Thymus (tissue), 11 donors: ENCODE measurements around the gene ARHGEF7. TPM values are rescaled to one million over a fixed set of nuclear protein-coding genes. Genes with fewer than 3 reads are reported as not detected.
"Not testable (repeated sequence)": the region's sequence is repeated elsewhere in the genome, so short reads cannot be mapped to it uniquely, and the experiment has no call there.

Experiments
- DNase-seq, 9 donors: peaks; one replicate each; pipeline ENCODE4 v3.0.0-alpha.2; 2013; ENCODE audit warnings: low spot score in 9 of 9, low read depth in 6 of 9, missing footprints in 1 of 9
- H3K27ac ChIP-seq, 2 donors: one replicate each; pipeline ENCODE4 v1.5.1; 2013; ENCODE audit warnings: control low read depth in 1 of 2, low read depth in 1 of 2, low read length in 1 of 2, mild to moderate bottlenecking in 1 of 2, moderate library complexity in 1 of 2
- H3K27me3 ChIP-seq, 2 donors: one replicate each; pipeline ENCODE4 v1.5.1; 2013; ENCODE audit warnings: low read length in 1 of 2; ENCODE audit not compliant: control insufficient read depth in 2 of 2, insufficient read depth in 1 of 2
- H3K36me3 ChIP-seq, 2 donors: one replicate each; pipeline ENCODE4 v1.5.1; 2013; ENCODE audit warnings: low read length in 1 of 2, mild to moderate bottlenecking in 1 of 2, moderate library complexity in 1 of 2; ENCODE audit not compliant: control insufficient read depth in 2 of 2, insufficient read depth in 2 of 2
- H3K4me1 ChIP-seq, 2 donors: one replicate each; pipeline ENCODE4 v1.5.1; 2013; ENCODE audit warnings: low read length in 2 of 2; ENCODE audit not compliant: control insufficient read depth in 2 of 2, insufficient read depth in 2 of 2
- H3K4me3 ChIP-seq, 2 donors: one replicate each; pipeline ENCODE4 v1.5.1; 2013; ENCODE audit warnings: low read length in 2 of 2, control low read depth in 1 of 2, mild to moderate bottlenecking in 1 of 2
- H3K9me3 ChIP-seq, 2 donors: one replicate each; pipeline ENCODE4 v1.5.1; 2013; ENCODE audit warnings: low read length in 1 of 2, mild to moderate bottlenecking in 1 of 2; ENCODE audit not compliant: control insufficient read depth in 2 of 2, insufficient read depth in 1 of 2
- WGBS: extraction: QIAGEN DNeasy Blood & Tissue Kit; methylation state at CpG from one replicate; pipeline ENCODE4 v1.1.7; 2013; 5-methylcytosine and 5-hydroxymethylcytosine counted together
- polyA plus RNA-seq: library from polyadenylated mRNA; stranded (reverse); fragments of 200-250 nt; gene quantifications from one replicate; pipeline ENCODE4 v1.2.3, GENCODE V29; 2013
- total RNA-seq: library from RNA; stranded (reverse); fragments of 120-200 nt; gene quantifications from one replicate; pipeline ENCODE4 v1.2.4, GENCODE V29; 2013
- donor health status: healthy.

Gene ARHGEF7
- total and polyA plus RNA-seq, 2 donors: 60.4 to 71.9 TPM

DNA sequence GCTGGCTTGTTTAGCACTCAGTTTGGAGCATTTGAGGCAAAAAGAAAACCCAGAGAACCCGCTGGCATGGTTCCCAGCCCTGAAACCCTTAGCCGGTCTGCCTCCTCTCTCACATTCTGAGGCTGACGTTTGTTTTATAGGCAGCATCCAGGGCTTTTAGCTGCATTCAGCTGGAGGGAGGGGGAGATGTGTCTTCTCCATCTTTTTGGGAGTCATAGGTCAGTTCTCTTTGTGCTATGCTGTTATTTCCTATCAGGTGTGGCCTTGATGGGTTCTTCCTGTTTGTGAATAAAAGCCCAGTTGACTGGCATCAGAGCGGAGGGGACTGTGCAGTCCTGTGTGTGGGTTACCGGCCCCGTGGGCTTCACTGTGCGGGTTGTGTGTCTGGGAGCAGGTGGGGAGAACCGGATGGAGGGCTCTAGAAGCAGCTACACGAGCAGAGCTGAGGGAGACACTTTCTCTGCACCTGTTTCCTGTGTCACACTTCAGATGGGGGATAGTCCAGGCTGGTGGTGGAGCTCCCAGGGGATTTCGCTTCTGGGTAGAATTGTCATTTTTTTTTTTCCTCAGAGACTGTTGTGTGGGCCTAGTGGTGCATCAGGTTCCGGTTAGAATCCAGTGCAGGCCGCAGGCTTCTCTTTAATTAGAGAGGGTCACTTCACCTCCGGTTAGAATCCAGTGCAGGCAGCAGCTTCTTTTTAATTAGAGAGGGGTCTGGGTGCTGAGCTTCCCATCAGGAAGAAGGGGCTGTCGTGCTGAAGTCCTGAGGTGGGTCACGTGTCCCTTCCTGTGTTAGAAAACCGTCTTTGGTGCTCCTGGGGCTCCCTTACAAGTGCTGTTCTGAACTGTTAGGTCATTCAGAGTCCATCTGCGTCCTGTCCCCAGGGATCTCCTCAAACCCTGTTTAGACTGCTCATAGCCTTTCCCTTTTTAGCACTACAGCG, 69.6 kb downstream of the ARHGEF7 start:
- Histone ChIP-seq H3K4me3 (peak overlapping the region; percentile 58 to 67), H3K27me3 (no peaks in the 10 kb centered on the region), H3K4me1 (peaks cover 84 to 97% of the 10 kb centered on the region in 2 donors), H3K9me3 (peaks cover 0 to 2% of the 10 kb centered on the region in 2 donors), H3K36me3 (peaks cover 11 to 20% of the 10 kb centered on the region in 2 donors), H3K27ac (peak overlapping the region; percentile 96 to 99)
- 9% methylated on average over 18 of the region's 18 CpGs for WGBS
- DNase-seq: peak in 5 of 9 donors; percentile 82 to 93 (median 86)

DNA sequence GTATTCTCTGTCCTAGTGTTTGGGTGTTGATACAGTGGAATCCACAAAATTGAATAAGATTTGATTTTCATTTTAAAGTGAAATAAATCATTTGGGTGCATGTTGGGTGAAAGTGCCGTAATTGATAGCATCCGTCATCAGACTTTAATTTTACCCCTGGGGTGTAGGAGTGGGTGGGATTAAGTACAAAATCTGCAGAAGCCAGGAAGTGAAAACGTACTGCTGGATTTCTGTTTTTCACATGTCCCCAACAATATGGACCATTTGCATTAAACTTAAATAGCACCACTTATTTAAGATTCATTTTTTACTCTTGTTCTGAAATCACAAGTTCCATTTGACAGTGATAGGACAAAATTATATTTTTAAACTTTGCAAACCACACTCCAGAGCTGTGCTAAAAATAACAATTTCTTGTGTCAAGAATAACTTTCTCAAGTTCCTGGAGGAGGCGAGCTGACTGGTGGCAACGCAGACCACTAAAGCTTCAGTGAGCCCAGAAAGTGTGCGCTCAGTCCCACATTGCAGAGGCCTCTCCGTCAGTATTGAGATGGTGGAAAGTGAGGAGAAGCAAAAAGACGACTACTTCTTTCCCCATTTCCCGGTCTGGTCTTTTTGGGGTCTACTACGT, 71.3 kb downstream of the ARHGEF7 start:
- peaks cover 0 to 2% of the 10 kb centered on the region in 2 donors for H3K9me3 ChIP-seq
- peak overlapping the region; percentile 69 to 99 for H3K27ac ChIP-seq
- H3K4me3 ChIP-seq: peak overlapping the region; percentile 58 to 67
- 68% methylated on average over 10 of the region's 10 CpGs for WGBS
- no peaks in the 10 kb centered on the region for H3K27me3 ChIP-seq
- H3K4me1 ChIP-seq: peaks cover 85 to 94% of the 10 kb centered on the region in 2 donors
- DNase-seq: peak in 1 of 9 donors; percentile 52
- H3K36me3 ChIP-seq: peaks cover 12 to 23% of the 10 kb centered on the region in 2 donors

DNA sequence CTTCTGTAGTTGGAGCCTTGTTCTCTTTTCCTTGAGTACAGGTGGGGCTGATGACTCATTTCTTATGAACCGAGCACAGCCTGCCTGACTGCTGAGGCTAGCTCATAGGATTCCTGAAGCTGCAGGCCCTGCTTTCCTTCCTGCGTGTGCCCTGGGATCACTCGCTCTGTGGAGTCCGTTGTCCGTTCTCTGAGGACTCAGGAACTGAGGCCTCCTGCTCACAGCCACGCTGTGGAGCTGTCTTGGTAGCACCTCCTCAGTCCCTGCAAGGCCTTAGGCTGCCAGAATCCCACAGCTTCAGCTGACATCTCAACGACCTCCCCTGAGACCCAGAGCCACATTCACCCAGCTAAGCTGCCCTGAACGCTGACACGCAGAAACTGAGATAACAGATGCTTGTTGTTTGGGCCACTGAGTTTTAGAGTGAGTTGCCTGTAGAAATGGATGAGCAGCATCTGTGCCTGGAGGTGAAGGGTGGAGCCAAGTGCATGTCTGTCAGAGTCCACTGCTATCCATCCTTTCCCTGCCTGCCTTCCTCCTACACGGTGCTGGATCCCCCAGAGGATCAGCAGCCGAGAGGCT, 72.9 kb downstream of the ARHGEF7 start:
- peak in 1 of 9 donors; percentile 63 for DNase-seq
- Histone ChIP-seq H3K36me3 (peaks cover 2 to 17% of the 10 kb centered on the region in 2 donors), H3K4me1 (peaks cover 74 to 85% of the 10 kb centered on the region in 2 donors), H3K27me3 (no peaks in the 10 kb centered on the region), H3K4me3 (peak overlapping the region; percentile 58 to 67), H3K9me3 (peaks cover 0 to 2% of the 10 kb centered on the region in 2 donors), H3K27ac (peak overlapping the region; percentile 74 to 99)
- 74% methylated on average over 11 of the region's 11 CpGs for WGBS

DNA sequence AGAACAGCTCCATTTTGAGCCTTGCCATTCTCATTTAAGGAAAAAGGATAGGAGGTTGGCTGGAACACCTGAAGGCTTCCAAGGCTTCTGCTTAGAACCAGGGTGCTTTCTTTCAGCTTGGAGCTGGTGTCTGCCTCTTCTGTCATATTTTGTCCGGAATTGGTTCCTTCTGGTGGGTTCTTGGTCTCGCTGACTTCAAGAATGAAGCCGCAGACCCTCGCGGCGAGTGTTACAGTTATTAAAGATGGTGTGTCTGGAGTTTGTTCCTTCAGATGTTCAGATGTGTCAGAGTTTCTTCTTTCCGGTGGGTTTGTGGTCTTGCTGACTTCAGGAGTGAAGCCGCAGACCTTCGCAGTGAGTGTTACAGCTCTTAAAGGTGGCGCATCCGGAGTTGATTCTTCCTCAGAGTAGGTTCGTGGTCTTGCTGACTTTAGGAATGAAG, 74.0 kb downstream of the ARHGEF7 start:
- Histone ChIP-seq H3K4me3 (peak overlapping the region; percentile 58 to 67), H3K4me1 (peaks cover 63 to 80% of the 10 kb centered on the region in 2 donors), H3K27ac (peak overlapping the region; percentile 85 to 99), H3K36me3 (peaks cover 2 to 17% of the 10 kb centered on the region in 2 donors)
- peak in 4 of 9 donors; percentile 72 to 90 (median 76) for DNase-seq
- H3K27me3 ChIP-seq, H3K9me3 ChIP-seq: not testable (repeated sequence)
- WGBS: 31% methylated on average over 12 of the region's 12 CpGs

DNA sequence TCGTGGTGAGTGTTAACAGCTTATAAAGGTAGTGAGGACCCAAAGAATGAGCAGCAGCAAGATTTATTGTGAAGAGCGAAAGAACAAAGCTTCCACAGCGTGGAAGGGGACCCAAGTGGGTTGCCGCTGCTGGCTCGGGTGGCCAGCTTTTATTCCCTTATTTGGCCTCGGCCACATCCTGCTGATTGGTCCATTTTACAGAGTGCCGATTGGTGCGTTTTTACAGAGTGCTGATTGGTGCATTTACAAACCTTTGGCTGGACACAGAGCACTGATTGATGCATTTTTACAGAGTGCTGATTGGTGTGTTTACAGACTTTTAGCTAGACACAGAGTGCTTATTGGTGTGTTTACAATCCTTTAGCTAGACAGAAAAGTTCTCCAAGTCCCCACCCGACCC, 74.4 kb downstream of the ARHGEF7 start:
- not testable (repeated sequence) for H3K27me3 ChIP-seq, H3K9me3 ChIP-seq, DNase-seq
- peak overlapping the region; percentile 65 to 99 for H3K27ac ChIP-seq
- H3K4me1 ChIP-seq: peaks cover 59 to 76% of the 10 kb centered on the region in 2 donors
- peak overlapping the region; percentile 58 to 67 for H3K4me3 ChIP-seq
- WGBS: 73% methylated on average over 9 of the region's 9 CpGs
- H3K36me3 ChIP-seq: peaks cover 6 to 17% of the 10 kb centered on the region in 2 donors

DNA sequence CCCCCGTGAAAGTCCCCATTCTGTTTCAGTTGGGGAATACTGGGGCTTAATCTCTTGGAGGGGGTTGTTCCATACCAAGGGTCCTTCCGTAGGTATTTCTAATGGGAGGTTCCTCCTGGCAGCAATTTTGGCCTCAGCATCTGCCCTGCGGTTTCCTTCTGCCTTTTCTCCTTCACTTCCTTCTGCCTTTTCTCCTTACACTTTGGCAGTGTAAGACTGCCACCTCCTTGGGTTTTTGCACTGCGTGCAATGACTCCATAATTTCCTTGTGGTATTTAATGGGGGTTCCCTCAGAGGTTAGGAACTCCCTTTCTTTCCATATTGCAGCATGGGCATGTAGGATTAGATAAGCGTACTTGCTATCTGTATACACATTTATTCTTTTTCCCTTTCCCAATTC, 78.1 kb downstream of the ARHGEF7 start:
- not testable (repeated sequence) for H3K9me3 ChIP-seq, H3K27me3 ChIP-seq, H3K4me3 ChIP-seq, H3K27ac ChIP-seq, DNase-seq
- Histone ChIP-seq H3K4me1 (peaks cover 27 to 39% of the 10 kb centered on the region in 2 donors), H3K36me3 (peaks cover 24 to 31% of the 10 kb centered on the region in 2 donors)
- 22% methylated on average over 5 of the region's 5 CpGs for WGBS

DNA sequence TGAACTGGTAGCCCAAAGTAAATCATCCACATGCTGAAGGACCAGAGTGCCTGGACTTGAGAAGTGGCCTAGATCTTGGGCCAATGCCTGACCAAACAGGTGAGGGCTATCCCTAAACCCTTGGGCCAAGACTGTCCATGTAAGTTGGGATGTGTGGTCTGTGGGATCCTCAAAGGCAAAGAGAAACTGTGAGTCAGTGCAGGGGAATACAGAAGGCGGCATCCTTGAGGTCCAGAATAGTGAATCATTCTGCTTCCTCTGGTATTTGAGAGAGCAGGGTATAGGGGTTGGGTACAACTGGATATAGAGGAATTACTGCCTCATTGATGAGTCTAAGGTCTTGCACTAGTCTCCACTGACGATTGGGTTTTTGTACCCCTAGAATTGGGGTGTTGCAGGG, 79.5 kb downstream of the ARHGEF7 start:
- not testable (repeated sequence) for H3K9me3 ChIP-seq, DNase-seq, H3K4me3 ChIP-seq, H3K27ac ChIP-seq, H3K27me3 ChIP-seq
- peaks cover 22 to 43% of the 10 kb centered on the region in 2 donors for H3K36me3 ChIP-seq
- WGBS: 96% methylated on average over 2 of the region's 2 CpGs
- peaks cover 19 to 35% of the 10 kb centered on the region in 2 donors for H3K4me1 ChIP-seq

DNA sequence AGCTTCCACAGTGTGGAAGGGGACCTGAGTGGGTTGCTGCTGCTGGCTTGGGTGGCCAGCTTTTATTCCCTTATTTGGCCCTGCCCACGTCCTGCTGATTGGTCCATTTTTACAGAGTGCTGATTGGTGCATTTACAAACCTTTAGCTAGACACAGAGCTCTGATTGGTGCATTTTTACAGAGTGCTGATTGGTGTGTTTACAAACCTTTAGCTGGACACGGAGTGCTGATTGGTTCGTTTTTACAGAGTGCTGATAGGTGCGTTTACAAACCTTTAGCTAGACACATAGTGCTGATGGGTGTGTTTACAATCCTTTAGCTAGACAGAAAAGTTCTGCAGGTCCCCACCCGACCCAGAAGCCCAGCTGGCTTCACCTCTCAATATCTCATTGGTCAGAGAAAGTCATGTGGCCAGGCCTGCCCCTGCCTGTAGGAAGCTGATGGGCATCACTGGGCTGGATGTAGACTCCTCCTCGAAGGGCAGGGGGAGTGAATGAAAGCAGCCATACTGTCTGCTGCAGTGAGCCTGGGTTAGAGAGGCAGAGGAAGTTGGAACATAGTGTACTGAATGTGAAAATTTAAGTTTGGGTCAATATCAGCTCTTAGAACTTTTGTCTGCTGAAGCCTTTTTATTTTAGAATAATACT, 83.7 kb downstream of the ARHGEF7 start:
- H3K27ac ChIP-seq, H3K4me3 ChIP-seq, H3K27me3 ChIP-seq, H3K9me3 ChIP-seq, DNase-seq: not testable (repeated sequence)
- 98% methylated on average over 6 of the region's 6 CpGs for WGBS
- peaks cover 23 to 52% of the 10 kb centered on the region in 2 donors for H3K36me3 ChIP-seq
- peaks cover 33 to 41% of the 10 kb centered on the region in 2 donors for H3K4me1 ChIP-seq
